ENCODE results near the gene VEGFA. TPM values are rescaled to one million over a fixed set of nuclear protein-coding genes. Genes with fewer than 3 reads are reported as not detected.

The VEGFA gene
- total RNA-seq, 1 donor from 2014 or later: 236 TPM

DNA sequence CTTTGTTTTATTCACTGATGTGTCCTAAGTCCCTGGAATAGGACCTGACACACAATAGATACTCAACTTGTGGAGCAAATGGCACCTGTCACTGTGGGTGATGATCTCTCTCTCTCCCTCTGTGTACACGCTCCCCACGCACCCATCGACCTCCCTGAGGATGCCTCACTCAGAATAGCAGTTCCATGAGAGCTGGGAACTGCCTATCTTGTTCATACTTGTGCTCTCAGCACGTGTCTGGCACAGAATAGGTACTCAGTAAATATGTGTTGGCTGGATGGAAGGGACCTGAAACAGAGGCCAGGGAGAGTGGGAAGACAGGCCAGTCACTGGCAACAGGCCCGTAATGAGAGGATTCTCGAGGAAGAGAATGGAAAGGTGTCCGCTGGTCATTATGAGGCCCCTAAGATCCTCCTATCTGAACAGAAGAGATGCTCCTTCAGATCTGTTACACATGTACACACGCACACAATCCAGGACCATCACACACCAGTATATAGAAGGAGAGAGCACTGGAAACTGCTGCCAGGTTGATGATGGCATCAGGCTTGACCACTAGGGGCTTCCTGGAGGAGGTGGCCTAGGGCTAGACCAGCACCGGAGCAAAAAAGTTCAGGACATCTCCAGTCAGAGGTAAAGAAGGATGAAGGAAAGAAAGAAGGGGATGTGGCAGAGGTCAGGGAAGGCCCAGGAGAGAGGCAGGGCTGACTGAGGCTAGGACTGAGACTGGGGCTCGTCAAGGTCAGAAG is 30.9 kb downstream of the VEGFA start:
- TF ChIP-seq, protein P1, sequence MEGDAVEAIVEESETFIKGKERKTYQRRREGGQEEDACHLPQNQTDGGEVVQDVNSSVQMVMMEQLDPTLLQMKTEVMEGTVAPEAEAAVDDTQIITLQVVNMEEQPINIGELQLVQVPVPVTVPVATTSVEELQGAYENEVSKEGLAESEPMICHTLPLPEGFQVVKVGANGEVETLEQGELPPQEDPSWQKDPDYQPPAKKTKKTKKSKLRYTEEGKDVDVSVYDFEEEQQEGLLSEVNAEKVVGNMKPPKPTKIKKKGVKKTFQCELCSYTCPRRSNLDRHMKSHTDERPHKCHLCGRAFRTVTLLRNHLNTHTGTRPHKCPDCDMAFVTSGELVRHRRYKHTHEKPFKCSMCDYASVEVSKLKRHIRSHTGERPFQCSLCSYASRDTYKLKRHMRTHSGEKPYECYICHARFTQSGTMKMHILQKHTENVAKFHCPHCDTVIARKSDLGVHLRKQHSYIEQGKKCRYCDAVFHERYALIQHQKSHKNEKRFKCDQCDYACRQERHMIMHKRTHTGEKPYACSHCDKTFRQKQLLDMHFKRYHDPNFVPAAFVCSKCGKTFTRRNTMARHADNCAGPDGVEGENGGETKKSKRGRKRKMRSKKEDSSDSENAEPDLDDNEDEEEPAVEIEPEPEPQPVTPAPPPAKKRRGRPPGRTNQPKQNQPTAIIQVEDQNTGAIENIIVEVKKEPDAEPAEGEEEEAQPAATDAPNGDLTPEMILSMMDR (IDR thresholded peaks at IDR 0.05; ENCODE audit: insufficient read depth, low read length, poor library complexity, severe bottlenecking): no peak
- no peak for DNase-seq (ENCODE audit: low read depth)
- Histone ChIP-seq H3K36me3 (ENCODE audit: control insufficient read depth, insufficient read depth, low read length) (no peaks in the 10 kb centered on the region), H3K27me3 (ENCODE audit: control insufficient read depth, insufficient read depth, low read length) (no peaks in the 10 kb centered on the region), H3K4me3 (ENCODE audit: low read depth, low read length) (no peak overlapping the region)

DNA sequence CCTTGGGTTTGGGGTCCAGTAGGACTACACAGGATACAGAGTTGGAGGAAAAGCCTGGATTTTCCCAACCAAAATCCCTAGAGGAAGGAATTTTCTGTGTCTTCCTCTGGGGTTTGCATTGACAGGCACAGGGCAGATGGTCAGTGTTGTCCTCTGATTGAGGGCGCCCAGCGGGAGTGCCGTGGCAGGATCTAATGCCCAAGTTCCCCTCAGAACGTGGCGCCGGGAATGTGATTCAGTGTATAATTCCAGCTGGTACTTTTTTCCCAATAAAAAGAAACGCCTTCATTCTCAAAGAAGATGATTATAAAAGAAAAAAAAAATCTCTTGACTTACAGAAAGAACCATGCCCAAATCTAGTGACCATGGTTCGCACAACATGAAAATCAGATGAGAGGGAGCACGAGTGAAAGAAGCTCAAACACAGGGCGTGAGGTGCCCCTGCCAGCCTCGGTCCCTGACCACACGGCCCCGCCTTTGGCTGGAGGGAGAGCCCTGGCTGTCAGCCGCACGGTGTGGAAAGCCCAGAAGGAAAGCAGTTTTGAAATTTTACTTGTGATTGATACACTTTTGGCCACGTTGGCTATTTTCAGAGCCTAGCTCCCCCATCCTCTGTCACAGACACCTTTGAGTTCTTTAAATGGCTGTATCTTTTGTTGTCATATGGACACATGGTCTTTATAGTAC is 31.6 kb downstream of the VEGFA start:
- H3K27me3 ChIP-seq (ENCODE audit: control insufficient read depth, insufficient read depth, low read length): no peaks in the 10 kb centered on the region
- DNase-seq (ENCODE audit: low read depth): no peak
- TF ChIP-seq, protein P1 (IDR thresholded peaks at IDR 0.05; ENCODE audit: insufficient read depth, low read length, poor library complexity, severe bottlenecking): no peak
- H3K36me3 ChIP-seq (ENCODE audit: control insufficient read depth, insufficient read depth, low read length): no peaks in the 10 kb centered on the region
- H3K4me3 ChIP-seq (ENCODE audit: low read depth, low read length): no peak overlapping the region

- Histone ChIP-seq H3K27me3 (ENCODE audit: control insufficient read depth, insufficient read depth, low read length) (no peaks in the 10 kb centered on the region), H3K4me3 (ENCODE audit: low read depth, low read length) (no peak overlapping the region), H3K36me3 (ENCODE audit: control insufficient read depth, insufficient read depth, low read length) (no peaks in the 10 kb centered on the region)
- no peak for DNase-seq (ENCODE audit: low read depth)
- TF ChIP-seq, protein P1 (IDR thresholded peaks at IDR 0.05; ENCODE audit: insufficient read depth, low read length, poor library complexity, severe bottlenecking): no peak
Measured at GRCh38 chr6:43803055-43803782, 33.2 kb downstream of the VEGFA start.

DNA sequence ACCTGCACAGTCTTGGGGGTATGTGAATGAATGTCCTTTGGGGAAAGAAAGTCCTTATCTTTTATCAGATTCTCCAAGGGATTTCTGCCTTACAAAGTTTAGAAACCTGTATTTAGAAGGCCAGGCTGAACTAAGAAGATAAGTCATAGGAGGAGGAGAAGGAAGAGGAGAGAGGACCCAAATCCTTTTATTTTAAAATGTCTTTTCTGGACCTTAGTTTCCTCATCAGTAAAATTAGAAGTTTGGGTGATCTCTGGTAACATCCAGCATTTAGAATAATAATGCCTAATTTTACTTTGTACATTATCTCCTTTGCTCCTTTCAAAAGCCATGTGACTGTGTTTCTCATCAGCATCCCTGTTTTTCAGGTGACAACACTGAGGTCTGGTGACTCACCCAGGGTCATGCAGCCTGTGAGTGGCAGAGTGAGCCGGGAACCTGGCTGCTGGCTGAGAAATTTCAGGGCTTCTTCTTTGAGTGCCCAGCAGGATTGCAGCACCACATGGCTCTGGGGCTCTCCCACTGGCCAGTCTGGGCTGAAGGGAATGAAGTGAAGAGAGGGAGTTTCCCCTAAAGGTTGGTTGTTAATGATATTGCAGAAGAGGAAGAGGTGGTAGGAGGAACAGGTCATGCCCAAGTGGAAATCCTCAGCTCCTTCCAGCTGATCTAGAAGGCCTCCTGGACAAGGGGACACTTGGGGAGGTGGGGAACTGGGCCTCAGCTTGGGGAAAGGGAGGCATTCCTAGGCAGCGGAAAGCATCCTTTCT is 34.0 kb downstream of the VEGFA start:
- DNase-seq (ENCODE audit: low read depth): peak; percentile 48
- TF ChIP-seq, protein P1 (IDR thresholded peaks at IDR 0.05; ENCODE audit: insufficient read depth, low read length, poor library complexity, severe bottlenecking): no peak
- H3K36me3 ChIP-seq (ENCODE audit: control insufficient read depth, insufficient read depth, low read length): no peaks in the 10 kb centered on the region
- H3K27me3 ChIP-seq (ENCODE audit: control insufficient read depth, insufficient read depth, low read length): no peaks in the 10 kb centered on the region
- no peak overlapping the region for H3K4me3 ChIP-seq (ENCODE audit: low read depth, low read length)

GRCh38 chr6:43804550-43805223 is 34.7 kb downstream of the VEGFA start:
- TF ChIP-seq, protein P1 (IDR thresholded peaks at IDR 0.05; ENCODE audit: insufficient read depth, low read length, poor library complexity, severe bottlenecking): no peak
- Histone ChIP-seq H3K36me3 (ENCODE audit: control insufficient read depth, insufficient read depth, low read length) (no peaks in the 10 kb centered on the region), H3K27me3 (ENCODE audit: control insufficient read depth, insufficient read depth, low read length) (no peaks in the 10 kb centered on the region), H3K4me3 (ENCODE audit: low read depth, low read length) (no peak overlapping the region)
- DNase-seq (ENCODE audit: low read depth): no peak
